ENCODE measurements around the gene PSMD14.

The PSMD14 gene

DNA sequence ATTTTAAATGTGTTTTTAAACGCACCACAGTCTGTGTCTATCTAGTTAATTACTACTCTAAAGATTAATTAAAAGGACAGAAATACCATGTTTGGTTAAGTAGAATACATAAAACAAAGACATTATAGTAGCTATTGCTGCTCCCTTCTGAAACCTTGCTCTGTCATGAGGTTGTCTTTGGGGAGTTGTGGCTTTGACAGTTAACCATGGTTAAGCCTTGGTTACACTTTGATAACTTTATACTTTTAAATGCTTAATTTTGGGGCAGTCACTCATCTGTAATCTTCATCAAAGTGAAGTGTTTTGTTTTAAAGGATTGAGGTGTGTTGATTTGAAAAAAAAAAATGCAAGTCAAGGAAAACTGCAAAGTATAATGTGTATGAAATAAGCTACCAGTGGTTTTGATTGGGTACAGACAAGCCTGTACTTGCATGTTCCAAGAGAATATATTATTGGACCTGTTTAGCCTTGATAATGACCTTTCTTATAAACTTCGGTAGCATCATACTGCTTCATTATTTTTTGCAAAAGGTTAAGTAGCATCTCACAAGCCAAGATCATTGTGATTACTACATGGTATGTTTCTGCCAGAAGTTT, 78.1 kb downstream of the PSMD14 start:
- peak; percentile 17 for DNase-seq

DNA sequence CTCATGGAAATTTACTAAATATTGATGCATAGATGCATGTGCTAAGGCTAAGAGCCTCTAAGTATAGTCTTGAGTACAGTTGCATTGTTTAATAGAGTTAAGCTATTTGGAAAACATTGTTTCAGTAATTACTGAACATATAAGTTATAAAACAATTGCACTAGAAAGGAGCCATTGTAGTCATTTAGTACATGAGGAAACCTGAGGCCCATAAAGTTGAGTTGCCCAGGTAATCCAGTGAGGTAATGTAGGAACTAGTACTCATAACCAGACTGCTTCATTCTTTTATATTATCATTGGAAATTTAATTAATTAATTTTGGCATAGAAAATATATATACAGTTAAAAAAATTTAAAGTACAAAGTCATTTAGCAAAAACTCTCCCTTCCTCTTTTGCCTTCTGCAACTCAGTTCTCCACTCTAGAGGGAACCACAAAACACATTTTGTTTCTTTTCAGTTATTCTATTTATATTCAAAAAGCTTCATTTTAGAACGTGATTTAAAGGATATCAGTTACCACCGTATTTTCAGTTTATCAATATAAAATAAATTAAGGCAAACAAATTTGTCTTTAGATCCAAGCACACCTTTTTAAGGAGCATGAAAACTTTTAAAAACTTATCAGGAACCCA, 80.0 kb downstream of the PSMD14 start:
- peak; percentile 49 for DNase-seq

DNA sequence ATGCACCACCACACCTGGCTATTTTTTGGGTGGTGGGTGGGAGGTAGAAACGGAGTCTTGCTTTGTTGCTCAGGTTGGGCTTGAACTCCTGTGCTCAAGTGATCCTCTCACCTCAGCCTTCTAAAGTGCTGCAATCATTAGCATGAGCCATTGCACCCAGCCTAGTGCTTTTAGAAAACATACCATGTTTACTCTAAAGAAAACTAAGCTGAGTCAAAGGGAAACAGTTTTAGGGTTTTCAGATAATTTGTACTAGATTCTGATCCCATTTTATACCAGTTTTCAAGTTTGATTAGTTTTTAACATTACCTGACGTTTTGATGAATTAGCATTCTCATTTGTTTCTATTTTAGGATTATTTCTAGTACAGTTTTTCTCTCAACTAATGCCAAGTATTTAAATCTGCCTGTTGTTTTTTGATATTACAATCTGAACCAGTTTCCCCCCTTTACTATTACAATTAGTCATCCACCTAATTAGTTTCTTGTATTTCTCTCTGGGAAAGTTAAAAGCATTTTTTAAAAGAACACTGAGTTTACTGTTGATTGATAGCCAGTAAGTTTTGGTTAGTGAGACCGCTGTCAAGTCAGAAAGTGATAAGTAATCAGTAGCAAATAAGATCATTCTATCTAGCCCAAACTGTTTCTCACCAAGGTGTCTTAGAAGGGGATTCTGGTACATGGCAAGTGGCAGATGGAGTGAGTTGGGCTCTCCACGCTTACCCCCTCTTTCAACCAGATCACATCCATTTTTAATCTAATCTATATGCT, 83.7 kb downstream of the PSMD14 start:
- DNase-seq: no peak

GRCh38 chr2:161400076-161400475, 91.9 kb downstream of the PSMD14 start:
- DNase-seq: no peak

GRCh38 chr2:161402297-161402696, 94.1 kb downstream of the PSMD14 start:
- DNase-seq: no peak

DNA sequence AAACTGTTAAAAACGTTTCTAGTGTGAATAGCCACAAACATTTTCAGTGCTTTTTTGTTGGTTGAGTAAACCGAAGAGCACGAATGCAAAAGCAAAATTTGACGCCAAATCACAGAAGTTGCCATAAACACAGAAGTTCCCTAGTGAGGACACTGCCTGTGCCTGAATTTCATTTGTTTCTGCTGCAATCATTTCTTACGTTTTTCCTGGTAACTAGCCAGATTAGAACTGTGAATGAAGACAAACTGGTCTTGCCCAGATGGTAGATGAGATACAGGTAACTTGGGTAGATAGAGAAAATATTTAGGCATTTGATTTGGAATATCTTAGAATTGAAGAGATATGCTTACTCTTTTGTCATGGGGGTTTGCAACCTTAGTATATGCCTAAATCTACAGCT, 98.1 kb downstream of the PSMD14 start:
- no peak for DNase-seq

GRCh38 chr2:161407597-161407996, 99.4 kb downstream of the PSMD14 start:
- DNase-seq: no peak

DNA sequence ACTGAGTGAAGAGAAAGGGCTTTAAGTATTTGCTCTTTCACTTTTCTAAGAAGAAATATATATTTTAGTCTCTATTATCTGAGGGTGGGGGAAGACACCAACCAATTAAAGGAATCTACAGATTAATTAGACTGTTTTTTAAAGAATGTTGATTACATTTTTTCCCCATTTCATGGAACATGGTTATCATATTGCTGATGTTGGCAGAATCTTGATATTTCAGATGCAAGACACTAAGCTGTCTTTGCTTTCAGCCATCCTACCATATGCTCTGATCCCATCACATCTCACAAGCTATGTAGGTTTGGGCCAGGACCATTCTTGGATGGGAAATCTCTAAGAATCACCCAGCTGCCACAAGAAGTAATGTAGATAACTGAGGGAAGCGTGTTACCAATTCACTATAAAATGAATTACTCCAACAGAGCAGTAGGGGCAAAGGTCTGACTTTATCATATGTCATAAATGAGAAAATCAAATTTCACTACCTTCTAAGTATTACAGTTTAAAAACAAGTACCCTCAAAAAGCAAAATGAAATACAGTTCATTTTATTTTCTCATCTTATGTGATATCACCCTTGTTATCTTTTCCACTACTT, 101.2 kb downstream of the PSMD14 start:
- DNase-seq: no peak

GRCh38 chr2:161412346-161412745, 104.1 kb downstream of the PSMD14 start:
- DNase-seq: peak; percentile 16

DNA sequence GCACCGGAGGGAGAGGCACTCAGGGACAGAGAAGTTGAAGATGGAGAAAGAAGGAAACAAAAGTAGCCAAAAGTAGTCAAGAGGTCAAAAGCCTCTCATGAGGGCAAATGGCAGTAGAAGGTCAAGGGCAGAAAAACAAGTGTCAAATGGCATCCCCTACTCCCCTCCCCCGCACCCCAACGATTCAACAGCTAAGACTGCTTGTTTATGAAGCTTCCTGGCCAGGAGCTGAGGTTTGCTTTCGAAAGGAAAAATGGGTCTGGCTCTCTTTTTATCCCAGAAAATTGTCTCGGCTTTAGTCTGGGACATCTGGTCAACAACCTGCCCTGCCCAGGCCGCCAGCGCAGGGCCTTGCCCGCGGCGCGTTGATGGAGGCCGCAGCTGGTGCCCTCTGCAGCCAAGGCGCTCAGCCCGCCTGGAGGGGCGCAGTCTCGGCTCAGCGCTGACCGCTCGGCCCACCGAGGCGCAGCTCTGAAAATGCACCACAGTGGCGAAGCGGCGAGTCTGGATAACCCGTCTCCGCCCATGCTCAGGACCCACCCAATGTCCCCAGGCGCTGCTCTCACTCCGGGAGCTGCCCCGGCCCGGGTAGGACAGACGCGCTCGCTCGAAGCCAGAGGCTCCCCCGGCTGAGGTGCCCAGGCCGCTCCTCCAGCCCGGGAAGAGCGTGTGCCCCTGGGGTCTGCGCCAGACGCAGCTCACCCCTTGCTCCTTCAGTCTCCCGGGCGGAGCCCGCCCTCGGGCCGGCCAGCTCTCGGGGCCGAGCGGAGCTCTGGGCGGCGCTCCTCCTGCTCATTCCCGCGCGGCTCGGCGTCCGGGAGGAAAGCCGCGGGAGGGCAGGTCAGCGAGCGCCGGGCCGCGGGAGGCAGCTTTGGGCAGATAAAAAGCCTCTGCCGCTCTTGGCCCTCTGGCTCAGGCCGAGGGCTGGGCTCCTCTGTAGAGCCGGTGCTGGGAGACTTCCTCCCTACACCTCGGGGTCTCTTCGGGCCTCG, 106.1 kb downstream of the PSMD14 start:
- no peak for DNase-seq

DNA sequence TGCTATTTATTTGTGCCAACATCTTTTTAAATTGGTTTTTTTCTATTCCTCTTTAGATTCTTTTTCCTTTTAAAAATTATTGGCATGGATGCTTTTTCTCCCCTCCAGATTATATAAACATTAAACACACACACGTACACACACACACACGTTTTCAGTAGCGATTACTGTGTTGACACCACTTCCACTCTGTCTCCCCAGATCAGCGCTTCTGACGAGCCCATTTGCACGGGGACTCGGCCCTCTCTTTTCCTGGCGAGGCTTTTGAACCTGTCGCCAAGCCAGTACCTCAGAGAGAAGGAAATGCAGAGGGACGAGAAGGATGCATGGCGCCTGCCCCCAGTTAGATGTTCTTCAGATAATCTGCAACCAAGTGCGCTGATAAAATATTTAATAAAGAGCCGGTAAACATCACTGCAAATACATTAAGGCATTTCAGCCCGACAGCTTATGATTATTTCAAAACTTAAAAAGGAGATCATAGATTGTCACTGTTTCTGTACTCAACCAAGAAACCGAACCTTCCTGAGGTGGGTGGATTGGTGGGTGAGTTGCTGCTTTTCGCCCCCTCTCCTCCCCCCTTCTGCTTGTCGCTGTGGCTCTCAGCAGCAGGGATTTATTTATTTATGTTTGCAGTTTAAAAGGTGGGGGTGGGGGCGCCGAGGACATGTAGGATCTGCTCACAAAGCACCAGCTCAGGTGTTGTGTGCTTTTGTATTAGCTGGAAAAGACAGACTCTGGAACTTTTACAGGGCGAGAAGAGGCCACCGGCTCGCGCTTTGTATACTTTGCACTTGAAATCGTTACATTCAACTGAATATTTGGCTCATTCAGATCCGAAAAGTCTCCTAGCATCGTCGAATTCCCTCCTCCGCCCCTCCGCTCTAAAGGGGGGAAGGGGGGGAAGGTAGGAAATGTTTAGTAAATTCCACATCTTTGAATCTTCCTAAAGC, 107.1 kb downstream of the PSMD14 start:
- no peak for DNase-seq

DNA sequence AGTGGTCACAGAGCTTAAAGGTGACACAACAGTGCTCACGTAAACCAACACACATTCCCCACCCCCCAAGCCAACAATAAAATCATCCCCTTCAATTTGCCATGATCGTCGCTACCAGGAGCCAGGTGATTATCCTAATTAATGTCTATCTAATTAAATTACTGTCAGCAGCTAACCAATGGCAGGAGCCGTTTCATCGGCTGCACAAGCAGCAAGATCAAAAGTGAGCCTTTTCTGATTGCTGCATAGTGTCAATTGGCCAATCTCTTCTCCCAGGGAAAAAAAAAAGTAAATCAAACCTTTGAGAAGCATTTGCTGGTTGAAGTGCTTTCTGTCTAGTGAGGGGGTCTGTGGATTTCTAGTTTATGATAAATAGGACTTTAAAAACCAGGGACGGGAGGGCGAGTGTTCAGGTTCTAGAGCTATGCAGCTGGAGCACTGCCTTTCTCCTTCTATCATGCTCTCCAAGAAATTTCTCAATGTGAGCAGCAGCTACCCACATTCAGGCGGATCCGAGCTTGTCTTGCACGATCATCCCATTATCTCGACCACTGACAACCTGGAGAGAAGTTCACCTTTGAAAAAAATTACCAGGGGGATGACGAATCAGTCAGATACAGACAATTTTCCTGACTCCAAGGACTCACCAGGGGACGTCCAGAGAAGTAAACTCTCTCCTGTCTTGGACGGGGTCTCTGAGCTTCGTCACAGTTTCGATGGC, 107.9 kb downstream of the PSMD14 start, which contains the start of gene TBR1:
Gene TBR1, plus strand, starts transcription at position 311 of the 721 bp plus-strand sequence. Its CDS starts 114 bp downstream, at position 425.
- peak; percentile 3 for DNase-seq

GRCh38 chr2:161416708-161417437, 108.6 kb downstream of the PSMD14 start:
- no peak for DNase-seq

DNA sequence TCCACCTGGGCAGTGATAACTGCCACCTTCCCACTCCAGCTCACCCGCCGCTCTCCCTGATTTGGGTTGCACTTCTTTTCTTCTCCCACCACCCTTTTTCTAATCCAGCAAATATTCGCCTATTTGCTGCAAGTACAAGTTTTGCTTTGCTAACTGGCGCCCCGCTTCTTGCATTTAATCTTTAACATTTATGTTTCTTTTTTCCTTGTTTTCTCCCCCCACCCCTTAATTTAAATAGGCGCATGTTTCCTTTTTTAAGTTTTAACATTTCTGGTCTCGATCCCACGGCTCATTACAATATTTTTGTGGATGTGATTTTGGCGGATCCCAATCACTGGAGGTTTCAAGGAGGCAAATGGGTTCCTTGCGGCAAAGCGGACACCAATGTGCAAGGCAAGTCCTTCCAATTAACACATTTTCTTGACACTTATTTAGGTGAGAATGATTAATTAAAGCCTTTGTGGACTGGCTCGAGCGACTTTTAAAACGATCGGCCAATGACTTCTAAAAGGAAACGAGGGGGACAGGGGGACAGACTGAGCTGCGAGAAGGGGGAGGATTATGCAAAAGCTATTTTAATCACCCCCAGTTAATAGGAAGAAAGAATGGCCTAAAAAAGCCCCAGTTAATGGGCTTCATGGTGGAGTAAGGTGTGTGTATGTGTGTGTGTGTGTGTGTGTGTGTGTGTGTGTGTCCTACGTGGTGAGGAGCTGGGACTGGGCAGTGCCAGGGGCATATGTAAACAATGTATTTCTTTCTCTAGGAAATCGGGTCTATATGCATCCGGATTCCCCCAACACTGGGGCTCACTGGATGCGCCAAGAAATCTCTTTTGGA, 109.4 kb downstream of the PSMD14 start:
- DNase-seq: no peak

- no peak for DNase-seq
Measured at GRCh38 chr2:161418275-161418714, 110.1 kb downstream of the PSMD14 start.

- DNase-seq: no peak
Measured at GRCh38 chr2:161418715-161419637, 110.8 kb downstream of the PSMD14 start.

DNA sequence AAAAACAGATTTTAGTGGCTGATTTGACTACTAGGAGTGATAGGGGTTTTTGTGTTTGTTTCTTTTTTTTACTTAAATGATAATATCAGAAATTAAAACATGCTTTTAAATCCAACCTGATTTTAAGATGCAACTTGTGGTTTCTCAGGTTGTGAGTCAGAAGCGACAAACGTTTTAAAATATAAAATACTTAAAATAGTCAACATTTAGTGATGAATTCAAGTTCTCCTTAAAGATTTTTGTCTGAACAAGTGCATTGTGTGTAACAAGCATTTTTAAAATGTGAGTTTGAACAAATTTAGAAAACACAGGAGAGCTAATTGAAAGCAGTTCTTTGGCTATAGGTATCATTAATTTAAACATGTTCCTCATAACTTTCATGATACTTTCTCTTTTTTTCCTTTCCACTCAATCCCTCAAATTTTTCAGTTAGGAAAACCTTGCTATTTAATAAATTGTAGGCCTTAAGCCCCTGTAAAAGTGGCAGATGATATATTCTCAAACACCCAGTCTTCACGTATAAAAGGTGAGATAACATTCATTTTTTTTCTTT, 111.5 kb downstream of the PSMD14 start:
- DNase-seq: no peak

All from MV-4-11 (cell line).